ENCODE data around the gene DDIT4.

- TF ChIP-seq ZFP30 (CRISPR knock-in tag; IDR thresholded peaks at IDR 0.05): no peak
- TF ChIP-seq CSRNP3 (CRISPR knock-in tag; IDR thresholded peaks at IDR 0.05): no peak
These were observed 42.6 kb downstream of the DDIT4 start for GRCh38 chr10:72316386-72316700.

Measured in SK-N-SH treated with all-trans-retinoic acid at 6 μM for 48 hours (cell line).